Fibroblast of lung (primary cell): ENCODE data around the gene IKBKE.

Experiments used
- EZH2 ChIP-seq: IDR thresholded peaks from 2 replicates; pipeline ENCODE4 v1.5.1; 2012; ENCODE audit warnings: low read length, control low read depth, mild to moderate bottlenecking; ENCODE audit errors: missing control alignments
- TF ChIP-seq, protein P1 (sequence below), 2 donors: IDR thresholded peaks in 1 of 2; conservative IDR thresholded peaks in 1 of 2; 1 replicate in 1 of 2; 2 replicates in 1 of 2; pipeline ENCODE4 v1.5.1; 2011 to 2012; ENCODE audit warnings: low read length in 2 of 2, control low read depth in 1 of 2, inconsistent platforms in 1 of 2, low read depth in 1 of 2, mild to moderate bottlenecking in 1 of 2

DNA sequence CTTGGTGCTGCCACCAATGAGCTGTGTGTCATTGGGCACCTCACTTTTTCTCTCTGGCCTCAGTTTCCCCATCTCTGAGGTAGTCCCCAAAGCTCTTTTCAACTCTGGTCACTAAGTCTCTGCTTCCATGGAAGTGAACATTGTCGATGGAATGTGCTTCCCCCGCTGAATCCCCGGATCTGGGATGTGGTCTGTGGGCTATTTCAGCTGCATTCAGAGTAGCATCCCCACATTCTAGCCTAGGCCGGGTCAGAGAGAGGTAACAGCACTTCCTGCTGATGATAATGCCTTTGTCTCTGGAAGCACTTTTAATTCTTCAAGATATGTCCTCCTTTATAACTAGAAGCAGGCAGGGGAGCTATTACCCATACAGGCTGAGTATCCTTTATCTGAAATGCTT, 66.9 kb downstream of the IKBKE start:
- TF ChIP-seq, protein P1, sequence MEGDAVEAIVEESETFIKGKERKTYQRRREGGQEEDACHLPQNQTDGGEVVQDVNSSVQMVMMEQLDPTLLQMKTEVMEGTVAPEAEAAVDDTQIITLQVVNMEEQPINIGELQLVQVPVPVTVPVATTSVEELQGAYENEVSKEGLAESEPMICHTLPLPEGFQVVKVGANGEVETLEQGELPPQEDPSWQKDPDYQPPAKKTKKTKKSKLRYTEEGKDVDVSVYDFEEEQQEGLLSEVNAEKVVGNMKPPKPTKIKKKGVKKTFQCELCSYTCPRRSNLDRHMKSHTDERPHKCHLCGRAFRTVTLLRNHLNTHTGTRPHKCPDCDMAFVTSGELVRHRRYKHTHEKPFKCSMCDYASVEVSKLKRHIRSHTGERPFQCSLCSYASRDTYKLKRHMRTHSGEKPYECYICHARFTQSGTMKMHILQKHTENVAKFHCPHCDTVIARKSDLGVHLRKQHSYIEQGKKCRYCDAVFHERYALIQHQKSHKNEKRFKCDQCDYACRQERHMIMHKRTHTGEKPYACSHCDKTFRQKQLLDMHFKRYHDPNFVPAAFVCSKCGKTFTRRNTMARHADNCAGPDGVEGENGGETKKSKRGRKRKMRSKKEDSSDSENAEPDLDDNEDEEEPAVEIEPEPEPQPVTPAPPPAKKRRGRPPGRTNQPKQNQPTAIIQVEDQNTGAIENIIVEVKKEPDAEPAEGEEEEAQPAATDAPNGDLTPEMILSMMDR (conservative IDR thresholded peaks at IDR 0.05 in 1 of 2, IDR thresholded peaks at IDR 0.05 in 1 of 2; ENCODE audit: low read depth in 1 of 2, low read length in 2 of 2) = no peak
- no peak for TF ChIP-seq EZH2
